ENCODE data around the gene ZFP57.

The ZFP57 gene

DNA sequence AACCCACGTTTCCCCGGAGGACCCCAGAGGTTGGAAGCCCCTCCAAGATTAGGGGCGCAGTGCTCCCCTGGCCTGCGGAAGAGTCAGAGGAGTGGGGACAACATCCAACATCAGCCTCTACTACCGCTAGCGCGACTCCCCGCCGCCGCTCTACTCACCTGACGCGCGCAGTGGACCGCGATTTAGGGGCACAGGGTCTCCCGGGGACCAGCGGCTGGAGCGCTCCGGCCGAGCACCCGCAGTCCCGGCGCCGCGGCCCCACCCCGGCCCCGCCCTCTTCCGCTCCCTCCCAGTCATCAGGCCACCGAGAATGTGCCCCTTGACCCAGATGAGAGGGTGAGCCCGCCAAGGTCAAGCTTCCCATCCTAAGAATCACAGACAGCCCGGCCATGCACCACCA, at the start of gene ZFP57:
Gene ZFP57, minus strand, starts transcription at position 249 of the 400 bp plus-strand sequence. CDS start 4,149 bp downstream, outside the sequence.
- no peak for DNase-seq

DNA sequence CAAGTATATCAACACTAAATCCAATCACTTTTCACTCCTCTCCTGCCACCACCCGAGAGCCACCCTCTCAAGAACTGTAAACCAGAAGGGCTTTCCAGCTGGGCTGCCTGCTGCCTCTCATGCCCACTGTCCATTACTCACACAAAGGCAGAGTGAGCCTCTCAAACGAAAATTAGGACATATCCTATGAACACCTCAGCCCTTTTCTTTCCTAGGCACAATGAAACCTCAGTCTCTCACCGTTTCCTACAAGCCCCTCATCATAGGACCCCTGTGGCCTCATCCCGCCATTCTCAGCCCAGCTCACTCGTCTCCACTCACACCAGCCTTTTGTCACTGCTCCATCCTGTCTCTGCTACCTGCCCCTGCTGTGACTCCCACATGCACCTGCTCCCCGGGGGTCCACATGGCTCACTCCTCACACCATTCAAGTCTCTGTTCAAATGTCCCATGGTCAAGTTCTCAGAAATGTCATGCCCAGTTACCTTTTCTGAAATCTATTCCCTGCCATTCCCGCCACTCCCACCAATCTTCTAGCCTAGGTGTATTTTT, 49.7 kb upstream of the ZFP57 start:
- DNase-seq, result no peak

DNA sequence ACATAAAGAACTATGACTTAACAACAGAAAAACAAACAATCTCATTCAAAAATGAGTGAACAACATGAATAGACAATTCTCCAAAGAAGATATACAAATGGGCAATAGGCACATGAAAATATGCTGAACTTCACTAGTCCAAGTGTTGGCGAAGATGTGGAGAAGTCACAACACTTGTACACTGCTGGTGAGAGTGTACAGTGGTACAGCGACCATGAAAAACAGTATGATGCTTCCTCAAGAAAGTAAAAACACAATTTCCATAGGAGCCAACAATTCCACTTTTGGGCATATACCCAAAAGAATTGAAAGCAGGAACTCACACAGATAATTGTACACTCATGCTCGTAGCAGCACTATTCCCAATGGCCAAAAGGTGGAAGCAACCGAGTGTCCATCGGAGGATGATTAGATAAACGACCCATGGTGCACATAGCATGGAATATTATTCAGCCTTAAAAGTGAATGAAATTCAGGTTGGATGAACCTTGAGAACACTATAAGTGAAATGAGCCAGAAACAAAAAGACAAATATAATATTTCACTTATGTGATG, 48.9 kb upstream of the ZFP57 start:
- DNase-seq, result no peak

DNA sequence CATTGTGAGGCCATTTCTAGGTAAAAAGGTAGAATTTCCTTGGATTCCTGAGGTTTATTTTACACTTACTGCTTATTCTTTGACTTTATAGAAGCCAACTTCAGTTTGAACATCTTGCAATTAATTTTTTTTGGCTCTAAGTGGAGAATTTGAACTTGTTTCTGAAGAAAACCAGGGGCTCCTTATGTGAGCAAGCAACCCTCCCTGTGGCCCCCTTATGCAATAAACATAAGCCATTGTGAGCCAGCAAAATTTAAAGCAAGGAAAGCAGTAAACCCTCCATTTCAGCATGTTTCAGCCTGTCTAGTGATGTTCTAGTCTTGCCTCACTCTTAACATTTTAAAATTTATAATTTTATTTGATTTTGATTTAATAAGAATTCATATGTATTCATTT, 47.9 kb upstream of the ZFP57 start:
- no peak for DNase-seq

DNA sequence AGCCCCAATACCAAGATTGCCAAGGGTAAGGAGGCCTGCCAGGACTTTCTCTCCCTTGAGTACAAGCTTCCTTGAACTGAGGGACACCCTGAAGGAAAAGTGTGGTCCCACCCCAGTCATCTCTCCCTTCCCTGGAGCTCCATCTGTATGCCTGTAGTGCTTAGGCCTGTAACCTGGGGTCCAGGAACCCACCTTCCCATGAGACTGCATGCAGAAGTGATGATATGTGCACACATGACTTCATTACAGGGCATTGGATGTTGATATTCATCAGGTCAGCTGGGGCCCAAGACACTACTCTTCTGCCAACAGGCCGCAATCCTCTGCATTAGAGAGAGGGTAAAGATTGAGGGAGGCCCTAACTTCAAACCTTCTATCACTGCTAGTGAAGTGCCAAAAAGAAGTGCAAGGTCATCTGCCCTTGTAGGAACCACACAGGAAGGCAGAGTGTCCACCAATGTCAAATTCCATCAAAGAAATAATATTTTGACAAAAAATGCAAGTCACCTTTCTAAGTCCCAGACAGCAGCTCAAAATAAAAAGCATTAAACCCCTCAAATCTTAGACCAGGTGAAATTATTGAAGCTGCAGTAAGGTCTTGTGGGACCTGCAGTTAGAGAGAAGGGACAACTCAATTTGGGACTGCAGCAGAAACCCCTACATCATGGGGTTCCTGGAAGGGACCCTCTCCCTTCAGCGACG, 47.4 kb upstream of the ZFP57 start:
- no peak for DNase-seq

DNA sequence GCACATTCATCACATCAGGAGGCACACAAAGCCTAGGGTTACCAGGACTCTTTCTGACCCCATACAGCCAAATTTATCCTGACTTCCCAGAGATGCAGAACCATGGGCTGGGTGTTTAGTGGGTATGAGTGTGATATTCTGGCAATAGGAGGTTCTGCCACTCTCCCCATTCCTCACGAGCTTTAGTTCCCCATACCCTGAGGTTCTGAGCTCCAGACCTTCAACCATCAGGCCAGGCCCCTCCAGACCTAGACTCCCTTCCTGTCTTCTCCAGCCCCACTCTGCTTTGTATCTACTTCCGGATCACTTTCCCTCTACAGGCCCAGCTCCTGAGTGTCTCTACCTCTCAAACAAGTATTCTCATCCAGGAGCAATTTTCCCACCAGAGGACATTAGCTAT, 46.7 kb upstream of the ZFP57 start:
- DNase-seq, result no peak

DNA sequence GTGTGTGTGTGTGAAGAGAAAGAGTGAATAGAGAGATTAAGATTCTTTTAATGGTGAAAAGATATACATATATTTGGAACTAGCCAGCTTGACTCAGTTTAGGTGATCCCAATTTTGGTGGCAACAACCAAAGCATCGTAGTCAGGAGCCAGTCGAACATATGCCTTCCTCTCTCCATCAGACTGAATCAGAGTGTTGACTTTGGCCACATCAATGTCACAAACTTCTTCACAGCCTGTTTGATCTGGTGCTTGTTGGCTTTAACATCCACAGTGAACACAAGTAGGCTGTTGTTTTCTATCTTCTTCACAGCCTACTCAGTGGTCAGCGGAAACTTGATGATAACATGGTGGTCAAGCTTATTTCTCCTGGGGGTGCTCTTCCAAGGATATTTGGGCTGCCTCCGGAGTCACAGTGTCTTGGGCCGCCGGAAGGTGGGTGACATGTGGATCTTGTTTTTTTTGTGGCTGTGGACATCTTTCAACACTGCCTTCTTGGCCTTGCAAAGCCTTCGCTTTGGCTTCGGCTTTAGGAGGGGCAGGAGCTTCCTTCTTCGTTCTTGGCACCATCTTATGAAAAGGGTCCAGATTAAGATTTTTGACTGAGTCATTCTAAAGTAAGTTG, 45.7 kb upstream of the ZFP57 start:
- no peak for DNase-seq

DNA sequence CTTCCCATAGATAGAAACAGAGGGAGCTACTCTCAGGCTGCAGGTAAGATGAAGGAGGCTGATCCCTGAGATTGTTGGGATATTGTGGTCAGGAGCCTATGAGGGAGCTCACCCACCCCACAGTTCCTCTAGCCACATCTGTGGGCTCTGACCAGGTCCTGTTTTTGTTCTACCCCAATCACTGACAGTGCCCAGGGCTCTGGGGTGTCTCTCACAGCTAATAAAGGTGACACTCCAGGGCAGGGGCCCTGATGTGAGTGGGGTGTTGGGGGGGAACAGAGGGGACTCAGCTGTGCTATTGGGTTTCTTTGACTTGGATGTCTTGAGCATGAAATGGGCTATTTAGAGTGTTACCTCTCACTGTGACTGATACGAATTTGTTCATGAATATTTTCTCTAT, 45.0 kb upstream of the ZFP57 start:
- no peak for DNase-seq

DNA sequence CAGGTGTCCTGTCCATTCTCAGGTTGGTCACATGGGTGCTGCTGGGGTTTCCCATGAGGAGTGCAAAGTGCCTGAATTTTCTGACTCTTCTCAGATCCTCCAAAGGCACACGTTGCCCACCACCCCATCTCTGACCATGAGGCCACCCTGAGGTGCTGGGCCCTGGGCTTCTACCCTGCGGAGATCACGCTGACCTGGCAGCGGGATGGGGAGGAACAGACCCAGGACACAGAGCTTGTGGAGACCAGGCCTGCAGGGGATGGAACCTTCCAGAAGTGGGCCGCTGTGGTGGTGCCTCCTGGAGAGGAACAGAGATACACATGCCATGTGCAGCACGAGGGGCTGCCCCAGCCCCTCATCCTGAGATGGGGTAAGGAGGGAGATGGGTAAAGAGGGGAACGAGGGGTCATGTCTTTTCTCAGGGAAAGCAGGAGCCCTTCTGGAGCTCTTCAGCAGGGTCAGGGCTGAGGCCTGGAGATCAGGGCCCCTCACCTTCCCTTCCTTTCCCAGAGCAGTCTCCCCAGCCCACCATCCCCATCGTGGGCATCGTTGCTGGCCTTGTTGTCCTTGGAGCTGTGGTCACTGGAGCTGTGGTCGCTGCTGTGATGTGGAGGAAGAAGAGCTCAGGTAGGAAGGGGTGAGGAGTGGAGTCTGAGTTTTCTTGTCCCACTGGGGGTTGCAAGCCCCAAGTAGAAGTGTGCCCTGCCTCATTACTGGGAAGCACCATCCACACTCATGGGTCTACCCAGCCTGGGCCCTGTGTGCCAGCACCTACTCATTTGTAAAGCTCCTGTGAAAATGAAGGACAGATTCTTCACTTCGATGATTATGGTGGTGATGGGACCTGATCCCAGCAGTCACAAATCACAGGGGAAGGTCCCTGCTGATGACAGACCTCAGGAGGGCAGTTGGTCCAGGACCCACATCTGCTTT, 44.3 kb upstream of the ZFP57 start:
- DNase-seq, result no peak

DNA sequence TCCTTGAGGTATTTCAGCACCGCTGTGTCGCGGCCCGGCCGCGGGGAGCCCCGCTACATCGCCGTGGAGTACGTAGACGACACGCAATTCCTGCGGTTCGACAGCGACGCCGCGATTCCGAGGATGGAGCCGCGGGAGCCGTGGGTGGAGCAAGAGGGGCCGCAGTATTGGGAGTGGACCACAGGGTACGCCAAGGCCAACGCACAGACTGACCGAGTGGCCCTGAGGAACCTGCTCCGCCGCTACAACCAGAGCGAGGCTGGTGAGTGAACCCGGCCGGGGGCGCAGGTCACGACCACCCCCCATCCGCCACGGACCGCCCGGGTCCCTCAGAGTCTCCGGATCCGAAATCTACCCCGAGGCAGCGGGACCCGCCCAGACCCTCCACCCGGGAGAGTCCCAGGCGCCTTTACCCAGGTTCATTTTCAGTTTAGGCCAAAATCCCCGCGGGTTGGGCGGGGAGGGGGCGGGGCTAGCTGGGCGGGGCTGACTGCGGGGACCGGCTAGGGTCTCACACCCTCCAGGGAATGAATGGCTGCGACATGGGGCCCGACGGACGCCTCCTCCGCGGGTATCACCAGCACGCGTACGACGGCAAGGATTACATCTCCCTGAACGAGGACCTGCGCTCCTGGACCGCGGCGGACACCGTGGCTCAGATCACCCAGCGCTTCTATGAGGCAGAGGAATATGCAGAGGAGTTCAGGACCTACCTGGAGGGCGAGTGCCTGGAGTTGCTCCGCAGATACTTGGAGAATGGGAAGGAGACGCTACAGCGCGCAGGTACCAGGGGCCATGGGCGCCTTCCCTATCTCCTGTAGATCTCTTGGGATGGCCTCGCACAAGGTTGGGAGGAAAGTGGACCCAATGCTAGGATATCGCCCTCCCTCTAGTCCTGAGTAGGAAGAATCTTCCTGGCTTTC, 43.0 kb upstream of the ZFP57 start:
- no peak for DNase-seq

DNA sequence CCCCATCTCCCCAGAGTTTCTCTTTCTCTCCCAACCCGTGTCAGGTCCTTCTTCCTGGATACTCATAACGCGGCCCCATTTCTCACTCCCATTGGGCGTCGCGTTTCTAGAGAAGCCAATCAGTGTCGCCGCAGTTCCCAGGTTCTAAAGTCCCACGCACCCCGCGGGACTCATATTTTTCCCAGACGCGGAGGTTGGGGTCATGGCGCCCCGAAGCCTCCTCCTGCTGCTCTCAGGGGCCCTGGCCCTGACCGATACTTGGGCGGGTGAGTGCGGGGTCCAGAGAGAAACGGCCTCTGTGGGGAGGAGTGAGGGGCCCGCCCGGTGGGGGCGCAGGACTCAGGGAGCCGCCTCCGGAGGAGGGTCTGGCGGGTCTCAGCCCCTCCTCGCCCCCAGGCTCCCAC, 42.3 kb upstream of the ZFP57 start, which contains the start of gene HLA-F:
Gene HLA-F, plus strand, starts transcription at position 173 of the 404 bp plus-strand sequence. Its CDS starts 30 bp downstream, at position 203.
- DNase-seq, result no peak

DNA sequence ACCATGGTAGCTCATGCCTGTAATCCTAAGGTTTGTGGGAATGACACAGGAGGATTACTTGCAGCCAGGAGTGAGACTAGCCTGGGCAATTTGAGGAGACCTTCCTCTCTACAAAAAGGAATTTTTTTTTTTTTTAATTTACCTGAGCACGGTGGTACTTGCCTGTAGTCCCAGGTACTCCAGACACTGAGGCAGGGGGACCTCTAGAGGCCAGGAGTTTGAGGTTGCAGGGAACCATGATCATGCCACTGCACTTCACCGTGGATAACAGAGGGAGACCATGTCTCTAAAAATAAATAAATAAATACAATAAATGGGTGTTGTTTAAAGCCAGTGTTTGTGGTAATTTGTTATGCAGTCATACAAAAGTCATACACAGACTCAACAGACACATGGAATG, 39.9 kb upstream of the ZFP57 start:
- DNase-seq, result no peak

DNA sequence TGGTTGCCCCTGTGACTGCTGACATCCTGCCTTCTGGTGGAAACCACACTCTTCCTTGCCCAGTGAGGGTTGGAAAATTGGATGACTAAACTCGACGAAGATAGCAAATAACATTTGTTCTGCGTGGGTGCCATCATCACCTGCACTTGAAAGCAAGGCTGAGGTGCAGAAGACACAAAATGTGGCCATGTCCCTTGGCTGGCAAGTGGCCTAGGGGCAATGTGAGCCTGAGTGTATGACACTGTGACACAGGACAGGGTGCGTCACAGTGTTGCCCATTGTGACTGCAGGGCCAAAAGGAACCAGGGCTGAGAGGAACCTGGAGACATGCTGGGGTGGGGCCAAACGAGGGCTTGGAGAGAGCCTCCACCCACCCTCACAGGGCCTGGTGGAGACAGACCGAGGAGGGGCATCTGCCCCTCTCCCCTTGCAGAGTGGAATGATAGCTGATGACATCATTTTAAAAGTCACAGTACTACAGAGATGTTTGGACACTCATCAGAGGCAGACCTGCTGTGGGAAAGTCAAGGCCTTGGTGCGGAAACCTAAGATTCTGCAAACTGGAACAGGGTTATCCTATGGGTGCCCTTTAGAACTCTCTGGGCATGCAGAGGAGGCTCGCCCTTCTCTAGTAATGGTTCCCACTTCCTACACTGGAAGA, 29.5 kb upstream of the ZFP57 start:
- DNase-seq, result no peak

DNA sequence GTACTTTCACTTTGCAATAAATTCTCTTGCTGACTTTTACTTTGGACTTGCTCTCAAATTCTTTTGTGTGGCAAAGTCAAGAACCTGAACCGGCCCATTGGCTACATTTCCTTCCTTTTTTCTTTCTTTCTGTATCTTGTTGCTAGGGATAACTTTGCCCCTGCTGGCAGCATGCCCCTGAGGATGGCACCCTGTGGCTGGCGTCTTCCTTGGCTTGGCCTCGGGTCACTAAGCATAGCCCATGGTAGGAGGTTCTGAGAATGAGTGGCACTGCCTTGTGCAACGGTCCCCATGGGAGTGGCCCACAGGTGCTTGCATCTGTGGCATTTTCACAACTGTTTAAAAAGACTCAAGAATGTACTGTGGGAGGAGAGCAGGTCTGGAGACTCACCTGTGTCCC, 28.2 kb upstream of the ZFP57 start:
- no peak for DNase-seq

DNA sequence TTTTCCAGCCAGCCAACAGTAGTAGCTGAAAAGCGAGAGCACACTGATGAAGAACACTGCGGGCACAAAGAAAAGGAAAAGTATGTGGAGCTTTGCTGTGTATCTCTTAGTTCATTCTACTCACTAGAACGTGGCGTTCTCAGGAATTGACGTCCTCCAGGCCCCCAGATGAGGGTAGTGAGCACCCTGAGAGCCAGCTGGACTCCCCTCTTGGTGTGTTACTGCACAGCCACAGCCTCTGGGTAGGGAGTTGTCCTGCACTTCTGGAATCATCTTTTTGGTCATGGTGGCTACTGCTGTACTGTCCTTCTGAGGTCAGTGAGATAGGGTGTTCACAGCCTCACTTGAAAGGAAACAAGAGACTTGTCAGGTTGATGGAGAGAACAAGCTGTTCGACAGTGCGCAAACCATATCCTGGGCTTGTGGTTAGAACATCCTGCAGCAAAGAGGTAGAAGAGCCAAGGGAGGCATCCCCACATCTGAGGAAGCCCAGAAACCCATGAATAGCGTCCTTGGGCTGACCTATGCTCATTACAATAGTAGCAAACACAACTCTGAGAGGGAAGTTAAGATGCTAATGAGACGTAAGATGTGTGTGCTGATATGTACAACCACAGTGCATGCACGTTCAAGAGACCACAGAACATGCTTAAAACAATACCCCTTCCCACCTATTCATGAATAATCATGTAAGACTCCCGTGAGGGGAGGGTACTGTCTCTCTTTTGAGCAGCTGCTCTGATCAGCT, 27.7 kb upstream of the ZFP57 start:
- DNase-seq, result no peak

DNA sequence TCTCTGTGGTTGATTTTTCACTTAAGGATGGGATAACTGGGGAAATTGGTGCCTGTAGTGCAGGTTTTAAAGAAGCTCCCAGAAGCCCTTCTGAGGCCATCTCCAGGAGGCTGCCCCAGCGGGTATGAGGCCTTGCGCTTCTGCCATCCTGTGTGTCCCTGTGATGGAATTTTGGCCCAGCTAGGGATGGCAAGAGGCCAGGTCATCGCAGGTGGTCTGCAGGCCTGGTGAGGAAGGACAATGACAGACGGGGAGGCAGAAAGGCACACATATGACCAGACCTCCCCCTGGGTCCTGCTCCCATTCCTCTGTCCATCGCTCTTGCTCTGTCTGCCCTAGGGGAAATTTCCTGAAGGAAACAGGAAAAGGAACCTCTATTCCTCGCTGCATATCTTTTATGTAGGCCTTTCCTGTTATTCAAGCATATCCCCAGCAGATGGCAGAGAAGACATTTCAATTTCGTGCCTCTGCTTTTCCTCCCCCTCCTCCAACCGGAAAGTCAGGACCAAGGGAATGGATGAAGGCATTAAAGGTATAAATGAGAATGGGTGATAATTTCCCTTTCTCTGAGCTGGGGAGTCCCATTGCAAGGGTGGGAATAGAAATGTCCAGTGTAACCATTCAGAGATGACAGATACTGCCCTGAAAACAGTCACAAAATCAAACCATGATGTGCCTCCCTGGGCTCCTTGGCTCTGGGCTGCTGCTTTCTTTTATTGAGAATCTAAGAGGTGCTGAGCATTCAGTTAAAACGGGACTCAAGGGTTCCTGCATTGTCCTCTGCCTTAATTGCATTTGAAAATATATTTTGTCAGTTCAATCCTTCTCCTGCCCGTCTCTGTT, 24.7 kb upstream of the ZFP57 start:
- peak in 1 of 2 experiments; percentile 34 for DNase-seq

DNA sequence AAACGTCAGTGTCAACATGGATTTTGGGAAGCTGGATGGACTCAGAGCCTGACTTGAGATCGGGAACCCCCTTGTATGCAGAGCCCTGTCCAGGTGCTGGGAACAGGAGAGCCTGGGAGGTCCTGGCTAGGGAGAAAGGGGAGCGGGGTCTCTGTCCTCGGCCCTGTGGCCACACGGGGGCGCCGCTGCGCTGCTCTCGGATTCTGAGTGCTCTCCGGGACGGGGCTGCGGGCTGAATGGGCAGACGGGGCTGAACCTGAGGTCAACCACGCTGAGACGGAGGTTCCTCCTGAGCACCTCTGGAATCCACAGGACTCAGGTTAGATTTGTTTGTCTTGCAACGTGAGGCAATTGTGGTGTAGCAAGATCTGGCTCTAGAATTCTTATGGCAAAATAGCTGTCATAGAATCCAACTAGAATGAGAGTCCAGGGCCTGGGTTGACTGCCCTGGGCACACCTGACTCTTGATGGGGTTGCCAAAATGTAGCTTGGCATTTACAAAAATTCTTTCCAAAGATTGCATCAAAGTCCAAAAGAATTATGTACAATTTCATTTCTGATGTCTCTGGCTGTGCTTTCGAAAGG, 21.7 kb upstream of the ZFP57 start:
- DNase-seq, result peak; percentile 21 to 22

DNA sequence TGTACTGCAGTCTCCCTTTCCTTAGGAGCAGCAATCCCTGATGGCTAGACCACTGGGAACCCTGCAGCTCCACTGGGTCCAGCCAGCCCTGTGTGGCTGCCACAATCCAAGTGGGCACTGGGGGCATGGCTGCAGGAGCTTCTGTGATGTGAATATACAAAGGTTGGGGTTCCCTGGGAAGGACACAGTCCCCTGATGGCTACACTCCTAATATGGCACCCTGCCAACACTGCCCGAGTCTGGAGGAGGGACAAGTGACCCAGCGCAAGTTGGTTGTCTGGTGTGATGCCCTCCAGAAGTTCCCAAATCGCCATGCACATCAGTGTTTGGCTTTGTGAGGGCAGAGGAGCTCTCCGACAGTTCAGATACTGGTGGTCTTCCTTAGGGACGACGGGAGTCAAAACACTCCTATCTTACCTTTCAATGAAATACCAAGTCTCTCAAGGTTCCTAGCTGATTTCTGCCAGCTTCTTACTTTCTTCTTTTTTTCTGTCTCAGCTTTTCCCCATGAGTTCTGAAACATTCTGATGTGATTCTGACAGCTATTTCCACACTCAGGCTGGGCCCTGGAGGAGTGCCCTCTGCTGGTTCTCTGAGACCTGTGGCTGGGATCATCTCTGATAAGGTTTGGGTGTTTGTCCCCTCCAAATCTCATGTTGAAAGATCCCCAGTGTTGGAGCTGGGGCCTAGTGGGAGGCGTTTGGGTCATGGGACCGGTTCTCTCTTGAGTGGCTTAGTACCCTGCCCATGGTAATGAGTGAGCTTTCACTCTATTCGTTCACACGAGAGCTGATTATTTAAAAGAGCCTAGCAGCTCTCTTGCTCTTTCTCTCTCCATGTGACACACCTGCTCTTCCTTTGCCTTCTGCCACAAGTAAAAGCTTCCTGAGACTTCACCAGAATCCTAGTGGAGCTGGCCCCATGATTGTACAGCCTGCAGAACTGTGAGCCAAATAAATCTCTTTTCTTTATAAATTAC, 15.5 kb upstream of the ZFP57 start:
- DNase-seq, result peak in 1 of 2 experiments; percentile 2
